RWPE1 (cell line): ENCODE measurements around the gene FAM217B.

ENCODE experiments used
- CTCF ChIA-PET: fragments of 350-600 bp; sonication (Branson Sonifier 250); formaldehyde crosslinking; extraction: SDS; loops from one replicate; lab custom pipeline; 2021; lab: Yijun Ruan, JAX
- POLR2A ChIA-PET: fragments of 400-600 bp; formaldehyde crosslinking; extraction: SDS; loops from one replicate; lab custom pipeline; 2020; ENCODE audit warnings: antibody characterized with exemption; ENCODE audit not compliant: low non-redundant PET; lab: Yijun Ruan, JAX
- DNase-seq: peaks from one replicate; pipeline ENCODE4 v3.0.0; 2012; ENCODE audit warnings: low spot score
- H3K27ac ChIP-seq: fragments of 450-650 bp; 2 replicates; pipeline ENCODE4 v1.5.1; 2017
- CTCF ChIP-seq: fragments of 450-650 bp; conservative IDR thresholded peaks from 2 replicates; pipeline ENCODE4 v1.5.1; 2017; ENCODE audit warnings: low read depth, mild to moderate bottlenecking

The FAM217B gene

DNA sequence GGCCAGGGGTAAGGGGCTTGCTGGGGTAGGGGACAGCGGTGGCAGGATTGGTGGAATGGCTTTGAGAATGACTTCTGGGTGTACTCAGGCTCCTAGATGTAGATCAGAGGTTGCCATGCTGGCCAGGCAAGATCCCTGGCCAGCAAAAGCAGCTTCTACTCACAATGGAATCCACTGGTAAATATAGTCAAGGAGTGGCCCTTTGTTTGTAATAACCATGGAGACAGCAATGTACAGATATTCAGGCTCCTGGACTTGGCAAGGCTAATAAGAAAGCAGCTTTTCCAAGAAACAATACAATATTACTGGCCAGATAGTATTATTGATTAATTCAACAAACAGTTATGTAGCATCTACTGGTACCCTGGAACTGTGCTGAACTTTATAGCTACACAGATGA lies 55.9 kb downstream of the FAM217B start:
- ChIA-PET CTCF (no interaction called here), POLR2A (no interaction called here)
- TF ChIP-seq CTCF = no peak
- H3K27ac ChIP-seq = no peak overlapping the region
- DNase-seq = no peak

GRCh38 chr20:59997896-59998295 lies 57.7 kb downstream of the FAM217B start:
- POLR2A ChIA-PET = no interaction called here
- TF ChIP-seq CTCF = no peak

More at GRCh38 chr20:59997896-59998295, 57.7 kb downstream of the FAM217B start:
- H3K27ac ChIP-seq = no peak overlapping the region
- CTCF ChIA-PET = interaction anchor here (0.6 to 1.1 kb wide), 2 partner anchors 19 to 55 kb away, joined by 3 to 4 read pairs; no protein-coding TSS in a partner anchor
- no peak for DNase-seq
